Fibroblast of the aortic adventitia (primary cell): Measurements from ENCODE around the gene AGPAT3. TPM values are rescaled to one million over a fixed set of nuclear protein-coding genes. Genes with fewer than 3 reads are reported as not detected.

Source experiments
- DNase-seq: peaks from one replicate; pipeline ENCODE4 v3.0.0-alpha.2; 2010; ENCODE audit warnings: low read depth
- H3K4me3 ChIP-seq: 2 replicates; pipeline ENCODE4 v1.5.1; 2011; ENCODE audit warnings: low read depth, mild to moderate bottlenecking, control low read depth, low read length, moderate library complexity
- total RNA-seq: library from RNA; depleted of rRNA; stranded (reverse); fragments of >200 nt; gene quantifications from 2 replicates; pipeline ENCODE4 v1.2.3, GENCODE V29; 2012; ENCODE audit warnings: low replicate concordance
- TF ChIP-seq, protein P1 (sequence below): IDR thresholded peaks from 2 replicates; pipeline ENCODE4 v1.5.1; 2011; ENCODE audit warnings: mild to moderate bottlenecking, low read length, control low read depth, inconsistent platforms; ENCODE audit not compliant: insufficient read depth

The AGPAT3 gene
- total RNA-seq, 1 donor, result 29.0 TPM

DNA sequence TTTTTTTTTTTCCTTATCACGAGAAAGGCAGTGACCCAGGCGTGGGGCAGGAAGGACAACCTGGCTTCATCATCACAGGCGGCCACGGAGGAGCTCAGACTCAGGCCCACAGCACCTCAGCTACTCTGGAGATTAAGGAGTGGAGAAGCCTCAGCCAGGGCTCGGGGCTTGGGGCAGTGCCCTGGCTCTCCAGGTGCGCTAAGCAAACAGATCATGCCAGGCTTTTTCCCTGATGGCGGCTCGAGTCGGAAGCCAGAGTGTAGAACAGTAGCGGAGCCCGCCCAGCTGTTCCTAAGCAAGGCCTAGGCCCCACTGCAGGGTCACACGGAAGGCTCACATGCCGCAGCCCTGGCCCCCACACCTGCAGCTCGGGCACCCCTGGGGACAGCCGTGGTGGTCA is 70.7 kb downstream of the AGPAT3 start:
- DNase-seq, result no peak
- no peak overlapping the region for H3K4me3 ChIP-seq
- TF ChIP-seq, protein P1, sequence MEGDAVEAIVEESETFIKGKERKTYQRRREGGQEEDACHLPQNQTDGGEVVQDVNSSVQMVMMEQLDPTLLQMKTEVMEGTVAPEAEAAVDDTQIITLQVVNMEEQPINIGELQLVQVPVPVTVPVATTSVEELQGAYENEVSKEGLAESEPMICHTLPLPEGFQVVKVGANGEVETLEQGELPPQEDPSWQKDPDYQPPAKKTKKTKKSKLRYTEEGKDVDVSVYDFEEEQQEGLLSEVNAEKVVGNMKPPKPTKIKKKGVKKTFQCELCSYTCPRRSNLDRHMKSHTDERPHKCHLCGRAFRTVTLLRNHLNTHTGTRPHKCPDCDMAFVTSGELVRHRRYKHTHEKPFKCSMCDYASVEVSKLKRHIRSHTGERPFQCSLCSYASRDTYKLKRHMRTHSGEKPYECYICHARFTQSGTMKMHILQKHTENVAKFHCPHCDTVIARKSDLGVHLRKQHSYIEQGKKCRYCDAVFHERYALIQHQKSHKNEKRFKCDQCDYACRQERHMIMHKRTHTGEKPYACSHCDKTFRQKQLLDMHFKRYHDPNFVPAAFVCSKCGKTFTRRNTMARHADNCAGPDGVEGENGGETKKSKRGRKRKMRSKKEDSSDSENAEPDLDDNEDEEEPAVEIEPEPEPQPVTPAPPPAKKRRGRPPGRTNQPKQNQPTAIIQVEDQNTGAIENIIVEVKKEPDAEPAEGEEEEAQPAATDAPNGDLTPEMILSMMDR, result no peak

DNA sequence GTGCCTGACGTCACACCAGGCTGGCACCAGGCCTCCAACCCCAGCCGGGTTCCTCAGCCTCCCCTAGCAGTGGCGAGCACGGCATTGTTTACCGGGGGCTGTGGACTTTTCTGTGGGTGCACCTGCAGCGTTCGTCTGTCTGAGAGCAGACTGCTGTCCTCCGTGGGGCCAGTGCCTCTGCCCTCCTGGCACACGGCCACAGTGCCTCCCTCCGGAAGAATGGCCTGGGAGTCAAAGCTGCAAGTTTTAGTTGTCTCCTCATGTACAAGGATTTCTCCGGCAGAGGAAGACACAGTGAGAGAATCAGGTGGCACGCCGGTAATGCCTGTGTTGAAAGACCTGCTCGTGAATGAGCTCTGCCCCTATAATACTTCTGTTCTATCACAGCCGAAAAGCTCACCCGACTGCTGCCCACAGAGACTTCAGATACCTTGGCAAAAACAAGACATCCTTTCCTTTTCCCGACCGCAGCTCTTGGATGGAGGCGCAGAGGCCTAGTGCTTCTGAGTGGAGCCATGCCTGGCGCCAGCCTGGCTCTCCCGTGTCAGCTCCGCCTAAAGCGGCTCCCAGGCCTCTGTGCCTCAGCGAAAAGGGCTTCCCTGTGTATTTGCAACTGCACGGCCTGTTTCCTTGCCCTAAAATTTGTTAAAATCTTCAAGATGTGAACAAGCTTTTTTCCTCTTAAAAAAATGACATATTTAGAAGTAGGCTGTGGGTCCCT is 71.4 kb downstream of the AGPAT3 start:
- peak; percentile 66 for DNase-seq
- TF ChIP-seq, protein P1, result no peak
- no peak overlapping the region for H3K4me3 ChIP-seq

DNA sequence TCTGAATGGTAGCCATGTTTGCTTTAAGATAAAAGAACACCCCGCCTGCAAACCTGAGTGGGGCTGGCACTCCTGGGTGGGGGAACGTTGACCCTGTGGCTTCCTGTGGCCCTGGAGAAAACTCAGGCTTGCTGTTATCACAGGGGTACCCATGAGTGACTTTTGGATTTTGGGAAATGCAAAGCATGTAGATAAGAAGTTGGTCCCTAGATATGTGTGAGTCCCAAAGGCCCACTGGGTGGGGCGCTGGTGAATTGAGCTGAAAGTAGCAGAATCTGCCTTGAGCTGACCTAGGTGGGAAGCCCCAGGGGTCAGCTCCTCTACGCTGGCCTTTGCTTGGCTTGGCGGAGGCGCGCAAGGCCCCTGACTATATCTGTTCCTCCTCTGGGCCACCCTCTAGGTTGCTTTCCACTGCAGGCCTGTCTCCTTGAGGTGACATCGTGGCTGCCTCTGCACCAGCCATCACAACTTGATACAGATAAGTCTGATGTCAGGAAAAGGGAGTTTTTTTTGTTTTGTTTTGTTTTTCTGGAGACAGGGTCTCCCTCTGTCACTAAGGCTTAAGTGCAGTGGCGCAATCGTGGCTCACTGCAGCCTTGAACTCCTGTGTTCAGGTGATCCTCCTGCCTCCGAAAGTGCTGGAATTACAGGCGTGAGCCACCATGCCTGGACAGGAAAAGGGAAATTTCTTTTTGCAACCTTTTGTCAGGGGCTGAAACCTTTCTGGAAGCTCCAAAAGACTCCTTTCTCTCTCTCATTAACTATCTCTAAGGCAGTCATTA is 72.2 kb downstream of the AGPAT3 start:
- TF ChIP-seq, protein P1, result no peak

DNA sequence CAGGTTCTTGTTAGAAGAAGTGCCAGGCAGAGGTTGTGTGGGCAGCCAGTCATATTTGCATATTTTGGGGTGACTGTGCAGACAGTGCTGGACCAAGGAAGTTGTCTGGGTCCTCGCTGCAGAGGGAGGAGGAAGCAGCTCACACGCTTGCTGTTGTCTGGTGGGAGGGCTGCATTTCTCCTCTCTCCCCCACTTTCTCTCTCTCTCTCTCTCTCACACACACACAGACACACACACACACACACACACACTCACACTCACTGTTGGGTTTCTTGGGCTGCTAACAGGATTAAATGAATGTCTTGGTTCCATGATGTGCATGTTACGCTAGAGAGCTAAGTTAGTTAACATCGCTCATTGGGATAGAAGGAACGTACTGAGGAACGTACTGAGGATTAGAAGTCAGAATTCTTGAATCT is 72.9 kb downstream of the AGPAT3 start:
- no peak for DNase-seq
- TF ChIP-seq, protein P1, result no peak
- no peak overlapping the region for H3K4me3 ChIP-seq

More for the DNA sequence above, 72.2 kb downstream of the AGPAT3 start:
- H3K4me3 ChIP-seq, result no peak overlapping the region
- no peak for DNase-seq

DNA sequence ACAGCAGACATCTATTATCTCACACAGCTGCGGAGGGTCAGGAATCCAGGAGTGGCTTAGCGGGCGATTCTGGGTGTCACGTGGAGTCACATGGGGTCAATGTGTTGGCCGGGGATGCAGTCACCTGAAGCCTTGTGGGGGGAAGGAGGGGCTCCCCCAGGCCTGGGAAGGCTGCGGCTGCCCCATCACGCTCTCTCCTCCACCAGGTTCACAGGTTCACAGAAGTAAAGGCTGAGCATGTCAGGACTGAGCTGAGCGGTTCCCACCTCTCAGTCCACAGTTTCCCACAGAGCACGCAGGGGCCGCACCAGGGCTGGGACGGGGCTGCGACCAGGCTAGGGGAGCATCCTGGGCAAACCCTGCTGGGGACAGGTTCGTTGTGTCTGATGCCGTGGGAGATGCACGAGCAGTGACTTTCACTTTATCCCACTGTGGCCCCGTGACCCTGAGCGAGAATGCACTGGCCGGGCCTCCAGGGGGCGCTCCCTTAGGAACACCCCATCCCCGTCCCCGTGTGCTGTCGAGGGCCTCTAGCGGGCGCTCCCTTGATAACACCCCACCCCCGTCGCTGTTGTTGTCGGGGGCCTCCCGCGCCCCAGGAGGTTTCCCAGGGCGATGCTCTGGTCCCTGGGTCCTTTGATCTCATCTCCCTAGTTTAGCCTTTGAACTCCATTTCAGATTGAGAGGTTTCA is 73.9 kb downstream of the AGPAT3 start:
- TF ChIP-seq, protein P1, result peak; percentile 92
- peak overlapping the region; percentile 53 for H3K4me3 ChIP-seq
- peak; percentile 60 for DNase-seq

DNA sequence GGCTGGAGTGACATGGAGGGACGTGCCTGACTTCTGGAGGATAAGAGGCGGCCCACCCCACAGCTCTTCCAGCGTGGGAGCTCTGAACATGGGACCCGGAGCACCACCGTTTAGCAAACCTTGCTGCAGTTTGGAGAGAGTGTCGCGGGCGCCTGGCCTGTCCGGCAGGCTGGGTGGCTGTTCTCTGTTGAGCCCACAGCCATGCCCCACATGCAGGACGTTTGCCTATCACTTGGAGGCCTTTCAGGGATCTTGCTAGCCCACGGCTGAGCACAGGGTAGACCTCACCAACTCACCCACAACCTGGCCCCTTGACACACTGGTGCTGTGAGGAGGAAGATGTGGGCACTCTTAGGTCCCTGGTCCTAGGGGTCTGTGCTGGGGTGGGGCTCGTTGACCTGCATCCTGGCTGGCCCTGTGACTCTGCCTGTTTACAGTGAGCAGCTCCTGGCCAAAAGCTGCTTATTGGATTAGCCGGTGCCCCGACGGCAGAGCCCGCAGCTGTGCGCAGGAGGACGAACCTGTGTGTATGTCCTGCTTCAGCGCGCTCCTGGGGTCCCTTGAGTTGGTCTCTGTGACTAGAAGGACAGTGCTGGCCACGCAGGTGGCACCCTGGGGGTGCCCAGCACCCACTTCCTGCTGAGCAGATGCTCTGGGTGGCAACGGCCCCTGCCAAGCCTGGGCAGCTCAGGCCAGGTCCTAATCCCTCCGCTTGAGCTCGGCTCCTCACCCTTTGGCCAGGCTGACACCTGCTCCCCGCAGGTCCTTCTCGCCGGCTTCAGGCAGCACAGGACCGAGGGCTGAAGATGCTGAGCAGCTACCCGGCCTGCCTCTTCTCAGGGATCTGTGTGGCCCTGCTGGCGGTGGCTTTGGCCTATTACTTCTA is 74.7 kb downstream of the AGPAT3 start:
- H3K4me3 ChIP-seq, result no peak overlapping the region
- no peak for DNase-seq
- TF ChIP-seq, protein P1, result no peak
